ENCODE results near the gene SHOX. TPM values are rescaled to one million over a fixed set of nuclear protein-coding genes. Genes with fewer than 3 reads are reported as not detected.

The SHOX gene
- total RNA-seq, 1 experiment from 2014 or later: not detected

DNA sequence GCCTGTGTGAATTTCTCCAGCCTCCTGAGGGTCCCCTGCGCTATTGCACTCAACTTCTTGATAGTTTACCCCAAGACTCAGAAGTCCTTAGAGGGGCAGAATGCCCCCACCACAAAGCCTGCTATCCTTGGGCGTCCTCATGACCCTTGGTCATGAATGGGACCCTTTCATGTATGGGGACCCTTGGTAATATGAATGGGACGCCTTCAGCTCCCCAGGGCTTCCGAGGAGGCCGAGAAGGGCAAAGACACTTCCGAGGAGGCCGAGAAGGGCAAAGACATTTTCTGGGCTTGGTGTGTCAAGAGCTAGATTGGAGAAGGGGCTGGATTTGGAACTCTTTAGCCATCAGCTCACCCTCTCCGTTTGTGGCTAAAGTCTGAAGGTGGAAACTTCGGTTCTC lies 8.6 kb downstream of the SHOX start (continued):
- TF ChIP-seq, protein P1, sequence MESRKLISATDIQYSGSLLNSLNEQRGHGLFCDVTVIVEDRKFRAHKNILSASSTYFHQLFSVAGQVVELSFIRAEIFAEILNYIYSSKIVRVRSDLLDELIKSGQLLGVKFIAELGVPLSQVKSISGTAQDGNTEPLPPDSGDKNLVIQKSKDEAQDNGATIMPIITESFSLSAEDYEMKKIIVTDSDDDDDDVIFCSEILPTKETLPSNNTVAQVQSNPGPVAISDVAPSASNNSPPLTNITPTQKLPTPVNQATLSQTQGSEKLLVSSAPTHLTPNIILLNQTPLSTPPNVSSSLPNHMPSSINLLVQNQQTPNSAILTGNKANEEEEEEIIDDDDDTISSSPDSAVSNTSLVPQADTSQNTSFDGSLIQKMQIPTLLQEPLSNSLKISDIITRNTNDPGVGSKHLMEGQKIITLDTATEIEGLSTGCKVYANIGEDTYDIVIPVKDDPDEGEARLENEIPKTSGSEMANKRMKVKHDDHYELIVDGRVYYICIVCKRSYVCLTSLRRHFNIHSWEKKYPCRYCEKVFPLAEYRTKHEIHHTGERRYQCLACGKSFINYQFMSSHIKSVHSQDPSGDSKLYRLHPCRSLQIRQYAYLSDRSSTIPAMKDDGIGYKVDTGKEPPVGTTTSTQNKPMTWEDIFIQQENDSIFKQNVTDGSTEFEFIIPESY (IDR thresholded peaks at IDR 0.05; ENCODE audit: extremely low read depth, insufficient replicate concordance, low read length): no peak

DNA sequence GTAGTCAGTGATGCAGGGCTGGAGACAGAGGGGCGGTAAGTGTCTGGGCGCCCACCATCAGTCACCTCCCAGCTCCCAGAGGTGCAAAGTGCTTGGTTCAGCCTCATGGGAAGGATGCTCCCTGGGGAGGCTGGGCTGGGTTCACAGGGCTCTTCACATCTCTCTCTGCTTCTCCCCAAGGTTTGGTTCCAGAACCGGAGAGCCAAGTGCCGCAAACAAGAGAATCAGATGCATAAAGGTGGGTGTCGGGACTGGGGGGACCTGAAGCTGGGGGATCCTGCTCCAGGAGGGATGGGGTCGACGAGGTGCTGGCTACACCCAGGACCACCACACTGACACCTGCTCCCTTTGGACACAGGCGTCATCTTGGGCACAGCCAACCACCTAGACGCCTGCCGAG lies 10.1 kb downstream of the SHOX start:
- Histone ChIP-seq H3K9me3 (ENCODE audit: control insufficient read depth in 1 of 2, insufficient read depth in 1 of 2, low read depth in 1 of 2, low read length in 2 of 2) (no peaks in the 10 kb centered on the region), H3K9me2 (ENCODE audit: insufficient read depth) (no peaks in the 10 kb centered on the region), H3K27me3 (ENCODE audit: insufficient read depth, low read length) (no peaks in the 10 kb centered on the region), H4K20me1 (ENCODE audit: insufficient read depth) (no peaks in the 10 kb centered on the region), H3K27ac (ENCODE audit: low read depth, low read length) (no peak overlapping the region), H3K4me2 (ENCODE audit: low read length) (no peak overlapping the region), H2AFZ (ENCODE audit: low read depth, low read length, poor library complexity, severe bottlenecking) (no peak overlapping the region), H3K36me3 (ENCODE audit: control insufficient read depth in 1 of 2, insufficient read depth in 2 of 2, low read length in 2 of 2) (no peaks in the 10 kb centered on the region), H3K9ac (ENCODE audit: low read length) (no peak overlapping the region), H3K4me1 (ENCODE audit: control insufficient read depth in 1 of 2, insufficient read depth in 2 of 2, low read length in 2 of 2) (no peaks in the 10 kb centered on the region), H3K79me2 (ENCODE audit: insufficient read depth, low read length) (no peaks in the 10 kb centered on the region), H3K4me3 (replicated peaks in 1 of 2; ENCODE audit: low read depth in 1 of 2, low read length in 2 of 2) (no peak overlapping the region)
- ChIA-PET RAD21 (ENCODE audit: low non-redundant PET in 1 of 2, low total read pairs in 2 of 2, uncharacterized antibody in 2 of 2, unreplicated experiment in 2 of 2) (no interaction called here), CTCF (no interaction called here), POLR2A (no interaction called here)
- no TSS peak for BruUV-seq (replicated peaks)
- DNase-seq (ENCODE audit: low read depth, low spot score) (no peak), ATAC-seq (no peak)
- intact Hi-C loops (cut with micrococcal nuclease): no loop called here
- TF ChIP-seq EZH2phosphoT487 (IDR thresholded peaks at IDR 0.05; ENCODE audit: borderline replicate concordance): no peak

DNA sequence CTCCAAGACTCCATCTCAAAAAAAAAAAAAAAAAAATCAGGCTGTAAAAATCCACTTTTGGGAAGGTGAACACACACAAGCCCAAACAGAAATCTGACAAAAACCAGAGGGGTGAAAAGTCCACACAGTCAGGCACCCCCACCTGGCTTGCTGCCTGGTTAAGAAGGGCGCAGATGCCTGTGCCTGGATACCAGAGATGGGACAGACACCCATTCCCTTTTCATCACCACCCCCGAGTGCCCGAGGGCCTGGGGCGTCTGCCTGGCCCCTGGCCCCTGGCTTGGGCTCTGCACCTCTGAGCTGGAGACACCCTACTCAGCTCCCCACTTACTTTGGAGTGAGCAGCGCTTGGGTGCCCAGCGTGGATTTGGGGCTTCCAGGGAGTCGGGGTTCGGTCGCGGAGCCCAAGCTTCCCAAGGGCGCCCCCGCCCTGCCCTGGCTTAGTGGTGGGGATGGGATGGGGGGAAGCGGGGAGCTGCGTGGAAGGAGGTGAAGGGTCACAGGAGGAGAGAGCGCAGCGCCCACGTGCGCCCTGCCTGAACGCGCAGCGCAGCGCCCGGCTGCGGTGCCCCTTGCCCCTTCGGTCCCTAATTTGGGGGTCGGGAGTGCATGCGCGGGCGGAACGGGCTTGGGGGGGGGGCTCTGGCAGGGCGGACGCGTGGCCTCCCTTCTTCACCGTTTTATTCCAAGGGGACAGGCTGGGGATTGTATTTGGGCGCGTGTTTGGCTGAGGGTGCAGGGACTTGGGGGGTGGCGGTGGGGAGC lies 11.3 kb downstream of the SHOX start:
- no peak overlapping the region for H3K27ac ChIP-seq (ENCODE audit: low read depth, low read length)
- BruUV-seq (replicated peaks): no TSS peak
- DNase-seq (ENCODE audit: low read depth, low spot score): no peak
- H3K9ac ChIP-seq (ENCODE audit: low read length): no peak overlapping the region
- no peak overlapping the region for H2AFZ ChIP-seq (ENCODE audit: low read depth, low read length, poor library complexity, severe bottlenecking)
- no peaks in the 10 kb centered on the region for H3K36me3 ChIP-seq (ENCODE audit: control insufficient read depth in 1 of 2, insufficient read depth in 2 of 2, low read length in 2 of 2)
- H3K4me2 ChIP-seq (ENCODE audit: low read length): no peak overlapping the region
- ChIA-PET POLR2A (no interaction called here), CTCF (no interaction called here), RAD21 (ENCODE audit: low non-redundant PET in 1 of 2, low total read pairs in 2 of 2, uncharacterized antibody in 2 of 2, unreplicated experiment in 2 of 2) (no interaction called here)
- H3K27me3 ChIP-seq (ENCODE audit: insufficient read depth, low read length): no peaks in the 10 kb centered on the region
- ATAC-seq: no peak
- intact Hi-C loops (cut with micrococcal nuclease): no loop called here
- no peak overlapping the region for H3K4me3 ChIP-seq (replicated peaks in 1 of 2; ENCODE audit: low read depth in 1 of 2, low read length in 2 of 2)
- no peaks in the 10 kb centered on the region for H3K9me3 ChIP-seq (ENCODE audit: control insufficient read depth in 1 of 2, insufficient read depth in 1 of 2, low read depth in 1 of 2, low read length in 2 of 2)
- no peaks in the 10 kb centered on the region for H3K4me1 ChIP-seq (ENCODE audit: control insufficient read depth in 1 of 2, insufficient read depth in 2 of 2, low read length in 2 of 2)
- no peaks in the 10 kb centered on the region for H4K20me1 ChIP-seq (ENCODE audit: insufficient read depth)
- no peaks in the 10 kb centered on the region for H3K9me2 ChIP-seq (ENCODE audit: insufficient read depth)
- no peak for TF ChIP-seq CEBPB (IDR thresholded peaks at IDR 0.05; ENCODE audit: low read depth)
- no peak for TF ChIP-seq EZH2 (IDR thresholded peaks at IDR 0.05)
- TF ChIP-seq SIN3A (IDR thresholded peaks at IDR 0.05; ENCODE audit: low read depth): no peak
- no peak for TF ChIP-seq SP1 (IDR thresholded peaks at IDR 0.05; ENCODE audit: low read depth)
- no peak for TF ChIP-seq EZH2phosphoT487 (IDR thresholded peaks at IDR 0.05; ENCODE audit: borderline replicate concordance)
- TF ChIP-seq, protein P1 (IDR thresholded peaks at IDR 0.05; ENCODE audit: extremely low read depth, insufficient replicate concordance, low read length): no peak
- TF ChIP-seq, protein P2, sequence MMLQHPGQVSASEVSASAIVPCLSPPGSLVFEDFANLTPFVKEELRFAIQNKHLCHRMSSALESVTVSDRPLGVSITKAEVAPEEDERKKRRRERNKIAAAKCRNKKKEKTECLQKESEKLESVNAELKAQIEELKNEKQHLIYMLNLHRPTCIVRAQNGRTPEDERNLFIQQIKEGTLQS (IDR thresholded peaks at IDR 0.05): no peak
- TF ChIP-seq POLR2A (IDR thresholded peaks at IDR 0.05; ENCODE audit: borderline replicate concordance, extremely low read depth, insufficient read depth, insufficient read length): no peak
- no peak for TF ChIP-seq ZFX (IDR thresholded peaks at IDR 0.05)
- no peak for TF ChIP-seq JUND (IDR thresholded peaks at IDR 0.05)
- TF ChIP-seq RAD21 (IDR thresholded peaks at IDR 0.05; ENCODE audit: low read depth): no peak
- no peak for TF ChIP-seq ELF1 (IDR thresholded peaks at IDR 0.05; ENCODE audit: borderline replicate concordance, low read depth)
- no peak for TF ChIP-seq CBX3 (IDR thresholded peaks at IDR 0.05; ENCODE audit: low read depth)
- no peak for TF ChIP-seq FOSL1 (IDR thresholded peaks at IDR 0.05; ENCODE audit: low read depth)
- no peak for TF ChIP-seq ZNF274 (IDR thresholded peaks at IDR 0.05; ENCODE audit: low read depth, low read length)
- H3K79me2 ChIP-seq (ENCODE audit: insufficient read depth, low read length): no peaks in the 10 kb centered on the region
